ENCODE results near the gene AP2B1. TPM values are rescaled to one million over a fixed set of nuclear protein-coding genes. Genes with fewer than 3 reads are reported as not detected.
A peak's percentile ranks its signal among the peaks of the same experiment; 100 is the strongest.

Gene AP2B1
- total and polyA plus RNA-seq, 2 experiments from 2014 or later = 76.1 to 87.0 TPM

DNA sequence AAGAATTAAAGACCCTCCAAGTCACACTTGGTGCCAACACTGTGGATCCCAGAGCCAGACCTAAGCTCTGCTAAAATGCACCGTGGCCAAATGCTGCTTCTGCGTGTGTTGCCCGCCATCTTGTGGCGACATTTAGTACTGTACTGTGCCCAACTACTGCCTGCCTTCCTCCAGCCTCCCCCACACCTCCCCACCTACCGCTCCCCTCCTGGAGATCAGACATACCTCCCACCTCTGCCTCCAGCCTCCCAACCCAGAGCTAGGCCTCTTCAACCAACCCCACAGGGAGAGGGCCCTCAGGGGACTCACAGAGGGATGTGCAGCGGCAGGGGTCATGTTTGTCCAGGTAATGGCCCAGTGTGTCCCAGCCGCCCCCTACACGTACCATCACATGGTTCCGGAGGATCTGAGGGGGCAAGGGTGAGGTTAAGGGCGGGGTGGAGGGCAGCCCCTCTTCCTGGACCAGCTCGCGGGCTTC is 160.5 kb downstream of the AP2B1 start:
- peaks cover 30% of the 10 kb centered on the region for H3K27me3 ChIP-seq
- H3K9me3 ChIP-seq (ENCODE audit: low read depth) = no peaks in the 10 kb centered on the region
- H3K4me1 ChIP-seq (ENCODE audit: insufficient read depth) = peaks cover 5% of the 10 kb centered on the region
- TF ChIP-seq EZH2 (IDR thresholded peaks at IDR 0.05; ENCODE audit: borderline replicate concordance) = no peak
- TF ChIP-seq, protein P1, sequence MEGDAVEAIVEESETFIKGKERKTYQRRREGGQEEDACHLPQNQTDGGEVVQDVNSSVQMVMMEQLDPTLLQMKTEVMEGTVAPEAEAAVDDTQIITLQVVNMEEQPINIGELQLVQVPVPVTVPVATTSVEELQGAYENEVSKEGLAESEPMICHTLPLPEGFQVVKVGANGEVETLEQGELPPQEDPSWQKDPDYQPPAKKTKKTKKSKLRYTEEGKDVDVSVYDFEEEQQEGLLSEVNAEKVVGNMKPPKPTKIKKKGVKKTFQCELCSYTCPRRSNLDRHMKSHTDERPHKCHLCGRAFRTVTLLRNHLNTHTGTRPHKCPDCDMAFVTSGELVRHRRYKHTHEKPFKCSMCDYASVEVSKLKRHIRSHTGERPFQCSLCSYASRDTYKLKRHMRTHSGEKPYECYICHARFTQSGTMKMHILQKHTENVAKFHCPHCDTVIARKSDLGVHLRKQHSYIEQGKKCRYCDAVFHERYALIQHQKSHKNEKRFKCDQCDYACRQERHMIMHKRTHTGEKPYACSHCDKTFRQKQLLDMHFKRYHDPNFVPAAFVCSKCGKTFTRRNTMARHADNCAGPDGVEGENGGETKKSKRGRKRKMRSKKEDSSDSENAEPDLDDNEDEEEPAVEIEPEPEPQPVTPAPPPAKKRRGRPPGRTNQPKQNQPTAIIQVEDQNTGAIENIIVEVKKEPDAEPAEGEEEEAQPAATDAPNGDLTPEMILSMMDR (IDR thresholded peaks at IDR 0.05; ENCODE audit: poor library complexity) = peak; percentile 88
- H3K27ac ChIP-seq = no peak overlapping the region
- no peak overlapping the region for H2AFZ ChIP-seq
- no peaks in the 10 kb centered on the region for H3K79me2 ChIP-seq
- 44% methylated on average over 12 of the region's 12 CpGs for WGBS (ENCODE audit: low lambda C conversion rate, missing lambda C conversion rate)
- H4K20me1 ChIP-seq (ENCODE audit: insufficient read depth, poor library complexity, severe bottlenecking) = no peaks in the 10 kb centered on the region
- peak; percentile 88 for DNase-seq (ENCODE audit: low spot score)
- H3K4me2 ChIP-seq = no peak overlapping the region
- no peak overlapping the region for H3K4me3 ChIP-seq
- H3K9me2 ChIP-seq (replicated peaks; ENCODE audit: insufficient read depth) = no peaks in the 10 kb centered on the region
- H3K36me3 ChIP-seq (replicated peaks; ENCODE audit: insufficient read depth, low read depth) = no peaks in the 10 kb centered on the region

DNA sequence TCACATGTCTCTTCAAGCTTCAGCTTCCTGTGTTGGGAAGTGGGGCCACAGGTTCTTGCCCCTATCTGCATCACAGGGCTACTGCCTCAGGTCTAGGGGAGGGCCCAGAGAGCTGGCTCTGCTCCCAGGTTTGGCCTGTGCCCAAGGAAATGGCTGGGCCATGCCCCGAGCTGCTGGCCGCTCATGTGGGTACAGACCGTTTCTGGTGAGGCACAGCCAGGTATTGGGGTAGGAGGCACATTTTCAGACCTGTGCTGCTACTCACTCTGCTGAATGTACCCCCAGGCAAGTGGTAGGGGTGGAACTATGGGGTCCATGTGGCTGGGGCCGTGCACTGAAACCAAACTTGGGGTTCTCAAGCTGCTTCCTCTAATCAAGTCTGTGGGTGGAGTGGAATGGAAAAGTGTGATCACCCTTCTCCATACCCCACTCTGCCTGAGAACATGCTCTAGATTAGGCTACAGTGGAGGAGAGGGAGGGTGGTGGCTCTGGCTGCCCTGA is 161.3 kb downstream of the AP2B1 start:
- Histone ChIP-seq H3K36me3 (replicated peaks; ENCODE audit: insufficient read depth, low read depth) (no peaks in the 10 kb centered on the region), H3K9me3 (ENCODE audit: low read depth) (no peaks in the 10 kb centered on the region), H3K9me2 (replicated peaks; ENCODE audit: insufficient read depth) (no peaks in the 10 kb centered on the region), H3K4me1 (ENCODE audit: insufficient read depth) (peaks cover 5% of the 10 kb centered on the region), H3K4me2 (no peak overlapping the region), H4K20me1 (ENCODE audit: insufficient read depth, poor library complexity, severe bottlenecking) (no peaks in the 10 kb centered on the region), H3K27ac (no peak overlapping the region), H3K4me3 (no peak overlapping the region), H3K27me3 (peaks cover 26% of the 10 kb centered on the region), H2AFZ (no peak overlapping the region), H3K79me2 (no peaks in the 10 kb centered on the region)
- TF ChIP-seq, protein P1 (IDR thresholded peaks at IDR 0.05; ENCODE audit: poor library complexity) = no peak
- TF ChIP-seq EZH2 (IDR thresholded peaks at IDR 0.05; ENCODE audit: borderline replicate concordance) = no peak
- TF ChIP-seq EZH2phosphoT487 (IDR thresholded peaks at IDR 0.05; ENCODE audit: low read depth, severe bottlenecking, unreplicated experiment) = no peak
- DNase-seq (ENCODE audit: low spot score) = no peak
- 78% methylated on average over 4 of the region's 4 CpGs for WGBS (ENCODE audit: low lambda C conversion rate, missing lambda C conversion rate)

DNA sequence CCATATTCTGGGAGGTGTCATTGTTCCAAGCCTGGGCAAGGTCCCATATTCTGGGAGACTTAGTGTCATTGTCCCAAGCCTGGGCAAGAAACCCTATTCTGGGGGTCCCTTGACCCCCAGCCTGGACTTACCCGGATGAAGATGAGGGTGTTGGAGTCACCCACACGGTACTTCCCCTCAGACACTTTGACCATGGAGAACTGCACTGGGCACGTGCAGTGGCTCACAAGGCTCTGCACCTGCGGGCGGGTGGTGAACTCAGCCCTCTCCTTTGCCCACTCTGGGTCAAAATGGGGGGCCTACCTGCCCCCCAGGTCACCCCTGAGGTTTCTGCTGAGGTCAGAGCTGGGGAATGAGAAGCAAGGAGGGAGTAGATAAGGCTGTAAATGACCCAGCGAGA is 161.9 kb downstream of the AP2B1 start:
- Histone ChIP-seq H3K27ac (no peak overlapping the region), H3K9me2 (replicated peaks; ENCODE audit: insufficient read depth) (no peaks in the 10 kb centered on the region), H2AFZ (no peak overlapping the region), H3K36me3 (replicated peaks; ENCODE audit: insufficient read depth, low read depth) (no peaks in the 10 kb centered on the region), H3K4me2 (no peak overlapping the region), H3K4me1 (ENCODE audit: insufficient read depth) (peaks cover 5% of the 10 kb centered on the region), H3K9me3 (ENCODE audit: low read depth) (no peaks in the 10 kb centered on the region), H4K20me1 (ENCODE audit: insufficient read depth, poor library complexity, severe bottlenecking) (no peaks in the 10 kb centered on the region), H3K4me3 (no peak overlapping the region), H3K79me2 (no peaks in the 10 kb centered on the region), H3K27me3 (peaks cover 26% of the 10 kb centered on the region)
- no peak for DNase-seq (ENCODE audit: low spot score)
- WGBS (ENCODE audit: low lambda C conversion rate, missing lambda C conversion rate) = 89% methylated on average over 6 of the region's 6 CpGs
- no peak for TF ChIP-seq EZH2phosphoT487 (IDR thresholded peaks at IDR 0.05; ENCODE audit: low read depth, severe bottlenecking, unreplicated experiment)
- TF ChIP-seq, protein P1 (IDR thresholded peaks at IDR 0.05; ENCODE audit: poor library complexity) = no peak
- no peak for TF ChIP-seq EZH2 (IDR thresholded peaks at IDR 0.05; ENCODE audit: borderline replicate concordance)
